Tibial nerve (tissue), 4 donors: ENCODE results near the gene SEC16A. TPM values are rescaled to one million over a fixed set of nuclear protein-coding genes. Genes with fewer than 3 reads are reported as not detected.

Source experiments
- DNase-seq, 2 donors: peaks; one replicate each; pipeline ENCODE4 v3.0.0-alpha.2; 2019; ENCODE audit warnings: low spot score in 2 of 2
- H3K27ac ChIP-seq, 4 donors: fragments of 200-600 bp; sonication (generic) in 3 of 4; one replicate each; pipeline ENCODE4 v1.5.1; 2017 to 2019; ENCODE audit warnings: mild to moderate bottlenecking in 1 of 4
- H3K27me3 ChIP-seq, 2 donors: fragments of 200-600 bp; sonication (generic) in 1 of 2; one replicate each; pipeline versions ENCODE4 v1.5.1 to v1.6.0; 2017 to 2019
- H3K36me3 ChIP-seq, 3 donors: fragments of 200-600 bp; sonication (generic); one replicate each; pipeline ENCODE4 v1.5.1; 2018 to 2019
- H3K4me1 ChIP-seq, 4 donors: fragments of 200-600 bp; sonication (generic) in 3 of 4; one replicate each; pipeline ENCODE4 v1.5.1; 2017 to 2019
- H3K4me3 ChIP-seq, 4 donors: fragments of 200-600 bp; sonication (generic) in 3 of 4; one replicate each; pipeline ENCODE4 v1.5.1; 2017 to 2019; ENCODE audit warnings: mild to moderate bottlenecking in 1 of 4, moderate library complexity in 1 of 4
- H3K9me3 ChIP-seq, 4 donors: fragments of 200-600 bp; sonication (generic) in 3 of 4; one replicate each; pipeline ENCODE4 v1.5.1; 2017 to 2019
- CTCF ChIP-seq, 5 experiments: fragments of 200-600 bp in 3 of 5; fragments of 450-650 bp in 2 of 5; sonication (generic) in 3 of 5; IDR thresholded peaks; one replicate each; pipeline ENCODE4 v1.5.1; 2016 to 2019; ENCODE audit warnings: antibody characterized with exemption in 5 of 5, mild to moderate bottlenecking in 3 of 5, moderate library complexity in 2 of 5
- EP300 ChIP-seq, 2 donors: sonication (generic); formaldehyde crosslinking; IDR thresholded peaks; one replicate each; pipeline ENCODE4 v1.6.1; 2017; ENCODE audit warnings: antibody characterized with exemption in 2 of 2, mild to moderate bottlenecking in 1 of 2
- POLR2A ChIP-seq, 2 donors: fragments of 450-650 bp; IDR thresholded peaks; one replicate each; pipeline ENCODE4 v1.6.1; 2017; ENCODE audit warnings: antibody characterized with exemption in 2 of 2, mild to moderate bottlenecking in 2 of 2, moderate library complexity in 2 of 2
- WGBS, 2 donors: methylation state at CpG; one replicate each; pipeline ENCODE4 v1.1.5; 2018; 5-methylcytosine and 5-hydroxymethylcytosine counted together
- total RNA-seq, 4 donors: library from RNA; depleted of rRNA; stranded (reverse); fragments of >200 nt; gene quantifications; one replicate each; pipeline ENCODE4 v1.1.0, GENCODE V29; 2016

SEC16A gene
- total RNA-seq, 4 donors from 2014 or later, result 45.8 to 67.5 (median 47.9) TPM

DNA sequence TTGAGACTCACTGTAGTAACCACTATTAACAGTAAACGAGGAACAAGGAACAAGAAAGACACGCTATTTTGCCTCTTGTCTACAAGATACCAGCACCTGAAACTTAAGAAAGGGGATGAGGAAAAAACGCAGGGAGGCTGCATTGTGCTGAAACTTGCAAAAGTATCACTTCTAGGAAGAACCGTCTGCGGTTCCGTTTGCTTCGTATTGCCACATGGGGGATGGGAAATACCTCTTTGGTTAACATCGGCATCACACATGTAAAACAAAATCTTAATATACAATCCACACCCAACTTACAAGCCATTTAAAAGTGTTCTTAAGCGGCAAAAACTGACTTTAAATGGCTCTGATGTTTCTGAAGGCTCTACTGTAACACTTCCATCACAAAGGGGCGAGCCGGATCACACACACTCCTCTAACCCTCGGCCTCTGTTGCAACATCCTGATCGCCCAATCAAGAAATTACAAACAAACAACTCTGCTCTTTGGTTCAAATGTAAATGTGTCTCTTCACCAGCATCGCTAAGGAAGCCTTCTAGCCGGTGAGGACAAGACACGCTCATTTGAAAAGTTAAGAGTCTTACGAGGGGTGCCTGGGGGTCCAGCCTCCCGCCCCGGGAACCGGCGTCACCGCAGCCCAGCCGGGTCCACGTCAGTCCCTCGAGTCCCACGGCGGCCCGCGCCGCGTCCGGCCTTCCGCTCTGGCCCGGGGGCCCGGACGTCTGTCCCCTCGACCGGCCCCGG lies 621 bp downstream of the SEC16A start:
- Histone ChIP-seq H3K27me3 (no peaks in the 10 kb centered on the region), H3K4me3 (peak overlapping the region; percentile 52 to 99 (median 82)), H3K9me3 (no peaks in the 10 kb centered on the region), H3K27ac (peak overlapping the region; percentile 75 to 100 (median 100)), H3K36me3 (peaks cover 0 to 18% (median 3%) of the 10 kb centered on the region in 3 donors), H3K4me1 (peaks cover 0 to 47% (median 27%) of the 10 kb centered on the region in 4 donors)
- WGBS, 2 donors, result 1% methylated on average over 17 to 19 of the region's 39 CpGs
- DNase-seq, result peak in 1 of 2 donors; percentile 29
- TF ChIP-seq CTCF (IDR thresholded peaks at IDR 0.05) (no peak), EP300 (IDR thresholded peaks at IDR 0.05) (no peak), POLR2A (IDR thresholded peaks at IDR 0.05) (no peak)

- 34 to 39% methylated on average over 5 of the region's 5 CpGs for WGBS, 2 donors
- H3K4me3 ChIP-seq, result peak overlapping the region; percentile 52 to 99 (median 82)
- TF ChIP-seq CTCF (IDR thresholded peaks at IDR 0.05), result no peak
- TF ChIP-seq POLR2A (IDR thresholded peaks at IDR 0.05), result no peak
- TF ChIP-seq EP300 (IDR thresholded peaks at IDR 0.05), result no peak
- DNase-seq, result no peak
- H3K27ac ChIP-seq, result peak overlapping the region in 2 of 4 donors; percentile 100
- no peaks in the 10 kb centered on the region for H3K27me3 ChIP-seq
- no peaks in the 10 kb centered on the region for H3K9me3 ChIP-seq
- peaks cover 0 to 47% (median 27%) of the 10 kb centered on the region in 4 donors for H3K4me1 ChIP-seq
- H3K36me3 ChIP-seq, result peaks cover 0 to 25% (median 9%) of the 10 kb centered on the region in 3 donors
Measured at GRCh38 chr9:136481558-136481957, 1.3 kb downstream of the SEC16A start.

DNA sequence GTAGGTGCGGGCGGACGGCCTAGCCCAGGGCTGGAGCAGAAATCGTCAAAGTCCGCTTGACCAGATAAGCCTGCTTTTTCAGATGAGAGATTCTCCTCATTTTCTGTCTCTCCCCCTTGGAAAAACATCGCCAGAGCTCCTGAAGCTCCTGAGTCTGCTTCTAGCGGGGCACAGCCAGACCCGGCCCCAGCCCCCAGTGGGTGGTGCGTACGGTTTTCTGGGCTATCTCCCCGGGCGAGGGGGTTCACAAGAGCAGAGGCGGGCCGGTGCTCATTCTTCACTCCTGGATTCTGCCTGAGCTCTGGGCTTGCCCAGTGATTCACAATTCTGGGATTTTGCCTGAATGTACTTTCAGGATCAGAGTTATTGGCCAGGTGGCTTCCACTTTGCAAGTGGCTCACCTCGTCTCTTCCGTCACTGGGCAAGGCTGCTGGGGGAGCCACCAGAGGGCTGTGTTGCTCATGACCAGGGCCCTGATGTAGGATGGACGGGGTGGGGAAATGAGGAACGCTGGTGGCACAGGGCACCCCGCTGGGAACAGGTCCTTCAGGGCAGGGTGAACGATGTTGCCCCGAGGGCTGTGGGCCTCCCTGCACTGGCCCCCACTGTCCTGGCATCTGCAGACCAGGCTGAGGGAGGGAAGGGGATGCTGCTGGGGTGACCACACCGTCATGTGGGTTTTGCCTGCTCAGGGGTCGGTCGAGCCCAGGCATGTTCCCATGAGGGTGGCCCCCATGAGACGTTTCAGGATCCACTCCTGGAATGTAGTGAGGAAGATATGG lies 6.3 kb downstream of the SEC16A start:
- peaks cover 0 to 21% (median 7%) of the 10 kb centered on the region in 4 donors for H3K4me1 ChIP-seq
- peaks cover 4 to 75% (median 35%) of the 10 kb centered on the region in 3 donors for H3K36me3 ChIP-seq
- H3K4me3 ChIP-seq, result no peak overlapping the region
- no peak for DNase-seq
- TF ChIP-seq POLR2A (IDR thresholded peaks at IDR 0.05), result no peak
- TF ChIP-seq CTCF (IDR thresholded peaks at IDR 0.05), result no peak
- TF ChIP-seq EP300 (IDR thresholded peaks at IDR 0.05), result no peak
- H3K27ac ChIP-seq, result no peak overlapping the region
- H3K27me3 ChIP-seq, result no peaks in the 10 kb centered on the region
- H3K9me3 ChIP-seq, result no peaks in the 10 kb centered on the region
- 85 to 90% methylated on average over 24 to 25 of the region's 25 CpGs for WGBS, 2 donors

GRCh38 chr9:136474974-136475865 lies 7.6 kb downstream of the SEC16A start:
- Histone ChIP-seq H3K4me3 (no peak overlapping the region), H3K27me3 (no peaks in the 10 kb centered on the region), H3K27ac (no peak overlapping the region), H3K4me1 (peaks cover 0 to 8% (median 0%) of the 10 kb centered on the region in 4 donors), H3K9me3 (no peaks in the 10 kb centered on the region), H3K36me3 (peaks cover 7 to 88% (median 44%) of the 10 kb centered on the region in 3 donors)
- DNase-seq, result no peak
- 91 to 94% methylated on average over 34 of the region's 34 CpGs for WGBS, 2 donors
- TF ChIP-seq EP300 (IDR thresholded peaks at IDR 0.05) (no peak), POLR2A (IDR thresholded peaks at IDR 0.05) (no peak), CTCF (IDR thresholded peaks at IDR 0.05) (no peak)
